Epithelial cell of esophagus (primary cell): ENCODE data around the gene CIPC.

ENCODE experiments used
- DNase-seq: peaks from one replicate; pipeline ENCODE4 v3.0.0; 2010; ENCODE audit warnings: low read depth
- H3K4me3 ChIP-seq: 2 replicates; pipeline ENCODE4 v1.5.1; 2011; ENCODE audit warnings: mild to moderate bottlenecking, low read length, control low read depth
- TF ChIP-seq, protein P1 (sequence below): IDR thresholded peaks from 2 replicates; pipeline ENCODE4 v1.5.1; 2011; ENCODE audit warnings: low read depth, mild to moderate bottlenecking, low read length, control low read depth, inconsistent platforms; ENCODE audit not compliant: insufficient read depth; ENCODE audit errors: missing control alignments

CIPC gene

DNA sequence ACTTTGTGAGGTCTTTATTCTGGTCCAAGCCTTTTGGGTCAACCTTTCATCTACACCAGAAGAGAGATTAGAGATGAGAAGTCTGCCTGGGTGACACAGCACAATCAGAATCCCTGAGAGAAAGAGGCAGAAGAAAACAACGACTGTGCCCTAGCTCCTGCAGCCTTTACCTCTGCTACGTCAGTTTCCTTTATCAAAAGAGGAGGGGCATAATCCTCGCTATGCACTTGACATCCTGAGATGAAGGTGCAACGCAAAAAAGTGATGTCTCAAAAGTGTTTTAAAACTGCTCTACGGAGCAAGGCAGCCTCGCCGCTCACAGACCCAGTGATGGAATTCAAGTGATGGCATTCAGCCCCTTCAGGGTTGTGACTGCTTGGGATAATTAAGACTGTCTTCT is 21.8 kb downstream of the CIPC start:
- no peak overlapping the region for H3K4me3 ChIP-seq
- TF ChIP-seq, protein P1, sequence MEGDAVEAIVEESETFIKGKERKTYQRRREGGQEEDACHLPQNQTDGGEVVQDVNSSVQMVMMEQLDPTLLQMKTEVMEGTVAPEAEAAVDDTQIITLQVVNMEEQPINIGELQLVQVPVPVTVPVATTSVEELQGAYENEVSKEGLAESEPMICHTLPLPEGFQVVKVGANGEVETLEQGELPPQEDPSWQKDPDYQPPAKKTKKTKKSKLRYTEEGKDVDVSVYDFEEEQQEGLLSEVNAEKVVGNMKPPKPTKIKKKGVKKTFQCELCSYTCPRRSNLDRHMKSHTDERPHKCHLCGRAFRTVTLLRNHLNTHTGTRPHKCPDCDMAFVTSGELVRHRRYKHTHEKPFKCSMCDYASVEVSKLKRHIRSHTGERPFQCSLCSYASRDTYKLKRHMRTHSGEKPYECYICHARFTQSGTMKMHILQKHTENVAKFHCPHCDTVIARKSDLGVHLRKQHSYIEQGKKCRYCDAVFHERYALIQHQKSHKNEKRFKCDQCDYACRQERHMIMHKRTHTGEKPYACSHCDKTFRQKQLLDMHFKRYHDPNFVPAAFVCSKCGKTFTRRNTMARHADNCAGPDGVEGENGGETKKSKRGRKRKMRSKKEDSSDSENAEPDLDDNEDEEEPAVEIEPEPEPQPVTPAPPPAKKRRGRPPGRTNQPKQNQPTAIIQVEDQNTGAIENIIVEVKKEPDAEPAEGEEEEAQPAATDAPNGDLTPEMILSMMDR, result no peak
- DNase-seq, result no peak

DNA sequence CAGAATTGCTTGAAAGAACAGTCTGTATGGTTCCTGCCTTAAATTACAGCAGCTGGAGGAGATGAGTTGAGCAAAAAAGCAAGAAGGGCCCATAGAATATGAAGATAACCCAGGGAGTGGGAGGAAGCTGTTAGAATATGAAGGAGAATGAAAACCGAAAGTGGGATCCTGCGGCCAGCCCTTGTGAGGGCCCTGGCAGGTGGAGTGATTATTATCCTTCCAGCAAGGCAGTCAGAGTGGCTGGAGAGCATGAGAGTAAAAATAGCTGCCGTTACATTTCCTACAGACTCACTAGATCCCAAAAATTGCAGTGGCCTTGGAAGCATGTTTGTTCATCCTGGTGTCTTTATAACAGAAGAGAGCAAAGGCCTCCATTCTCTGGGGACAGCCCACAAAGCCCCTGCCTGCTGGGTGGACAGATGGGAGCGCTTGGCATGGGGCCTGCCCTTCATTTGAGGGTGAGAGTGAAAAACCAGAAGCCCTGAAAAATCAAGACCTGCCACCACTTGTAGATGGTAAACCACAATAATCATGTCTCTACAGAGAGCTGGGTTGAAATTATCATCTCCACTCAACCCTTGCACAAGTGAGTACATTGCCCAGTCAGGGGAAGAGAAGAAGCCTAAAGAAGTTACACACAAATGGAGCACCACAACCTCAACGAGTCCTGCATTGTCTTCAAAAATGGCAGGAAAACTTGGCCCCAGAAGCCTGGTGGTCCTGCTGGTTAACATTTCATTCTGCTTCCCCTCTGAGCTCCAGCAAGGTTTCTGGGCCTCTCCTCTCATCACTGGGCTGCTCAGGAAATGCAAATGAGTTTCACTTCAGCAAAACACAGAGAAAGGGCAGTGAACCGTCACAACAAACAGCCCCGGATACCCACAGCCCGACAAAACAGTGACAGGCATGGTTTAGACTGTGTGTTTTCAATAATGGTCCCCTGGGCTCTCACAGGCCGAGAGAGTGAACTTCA is 23.0 kb downstream of the CIPC start:
- TF ChIP-seq, protein P1, result no peak
- DNase-seq, result no peak
- H3K4me3 ChIP-seq, result no peak overlapping the region

DNA sequence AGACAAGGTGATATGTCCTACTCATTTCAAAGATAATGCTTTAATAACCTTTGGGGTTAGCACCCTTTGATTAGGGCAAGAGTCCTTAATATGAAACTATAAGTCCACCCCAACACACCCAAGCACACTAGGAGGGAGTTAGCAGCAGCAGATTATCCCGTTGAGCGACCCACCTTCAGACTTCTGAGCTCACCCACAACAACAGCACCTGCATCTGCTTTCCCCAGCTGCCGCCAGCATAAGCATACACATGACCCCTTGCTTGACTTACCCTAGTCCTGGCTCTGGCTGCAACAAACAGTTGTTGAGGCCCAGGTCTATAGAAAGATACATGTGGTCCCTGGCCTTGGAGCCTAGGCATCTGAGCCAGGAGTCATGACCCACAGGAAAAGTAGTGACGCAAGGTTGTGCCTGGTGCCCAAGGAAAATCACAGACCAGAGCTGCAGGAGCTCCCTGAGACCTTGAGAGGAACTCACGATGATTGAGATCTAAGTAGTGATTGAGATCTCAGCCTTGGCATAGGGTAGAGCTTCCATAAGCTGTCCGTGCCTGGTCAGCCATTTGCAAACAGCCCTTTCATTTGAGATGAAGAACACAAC is 24.6 kb downstream of the CIPC start:
- TF ChIP-seq, protein P1, result no peak
- no peak overlapping the region for H3K4me3 ChIP-seq
- no peak for DNase-seq

DNA sequence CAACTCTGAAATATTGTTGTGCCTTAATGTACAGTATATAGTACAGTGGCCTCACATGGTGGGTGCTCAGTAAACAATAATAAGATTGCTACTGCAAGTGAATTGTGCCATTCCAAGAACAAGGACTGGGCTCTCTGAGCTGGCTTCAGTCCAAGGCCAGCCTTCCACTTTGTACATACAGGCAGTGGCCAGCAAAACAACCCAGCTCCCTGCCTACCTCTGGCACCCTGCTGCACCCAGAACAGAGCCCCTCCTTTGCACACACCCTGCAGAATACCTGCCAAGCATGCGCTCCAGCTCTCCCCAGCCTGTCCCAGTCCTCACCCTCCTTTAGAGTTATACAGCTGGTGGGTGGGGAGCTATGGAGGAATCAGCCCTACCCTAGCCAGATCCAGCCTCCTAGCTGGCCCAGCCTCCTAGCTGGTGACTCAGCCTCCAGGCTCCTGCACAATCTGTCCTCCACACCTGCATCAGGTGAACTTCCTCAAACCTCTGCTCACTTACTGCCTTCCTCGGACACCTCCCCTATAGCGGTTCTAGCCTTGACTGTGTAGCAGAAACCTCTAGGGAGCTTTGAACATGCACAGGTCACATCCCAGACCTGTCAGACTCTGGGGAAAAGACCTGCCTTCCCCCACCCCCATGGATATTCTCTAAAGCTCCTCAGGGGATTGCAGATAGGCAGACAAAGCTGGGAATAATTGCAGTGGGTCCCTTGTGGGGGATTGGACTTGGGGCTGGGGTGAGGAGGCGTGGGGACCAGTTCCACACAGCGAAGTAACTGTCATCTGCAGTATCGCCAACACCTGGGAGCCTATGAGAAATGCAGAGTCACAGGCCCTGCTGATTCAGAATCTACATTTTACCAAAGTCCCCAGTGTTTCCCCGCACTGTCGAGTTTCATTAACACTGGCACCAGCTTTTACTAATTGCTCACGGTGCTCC is 25.6 kb downstream of the CIPC start:
- H3K4me3 ChIP-seq, result peak overlapping the region; percentile 48
- peak; percentile 97 for DNase-seq

DNA sequence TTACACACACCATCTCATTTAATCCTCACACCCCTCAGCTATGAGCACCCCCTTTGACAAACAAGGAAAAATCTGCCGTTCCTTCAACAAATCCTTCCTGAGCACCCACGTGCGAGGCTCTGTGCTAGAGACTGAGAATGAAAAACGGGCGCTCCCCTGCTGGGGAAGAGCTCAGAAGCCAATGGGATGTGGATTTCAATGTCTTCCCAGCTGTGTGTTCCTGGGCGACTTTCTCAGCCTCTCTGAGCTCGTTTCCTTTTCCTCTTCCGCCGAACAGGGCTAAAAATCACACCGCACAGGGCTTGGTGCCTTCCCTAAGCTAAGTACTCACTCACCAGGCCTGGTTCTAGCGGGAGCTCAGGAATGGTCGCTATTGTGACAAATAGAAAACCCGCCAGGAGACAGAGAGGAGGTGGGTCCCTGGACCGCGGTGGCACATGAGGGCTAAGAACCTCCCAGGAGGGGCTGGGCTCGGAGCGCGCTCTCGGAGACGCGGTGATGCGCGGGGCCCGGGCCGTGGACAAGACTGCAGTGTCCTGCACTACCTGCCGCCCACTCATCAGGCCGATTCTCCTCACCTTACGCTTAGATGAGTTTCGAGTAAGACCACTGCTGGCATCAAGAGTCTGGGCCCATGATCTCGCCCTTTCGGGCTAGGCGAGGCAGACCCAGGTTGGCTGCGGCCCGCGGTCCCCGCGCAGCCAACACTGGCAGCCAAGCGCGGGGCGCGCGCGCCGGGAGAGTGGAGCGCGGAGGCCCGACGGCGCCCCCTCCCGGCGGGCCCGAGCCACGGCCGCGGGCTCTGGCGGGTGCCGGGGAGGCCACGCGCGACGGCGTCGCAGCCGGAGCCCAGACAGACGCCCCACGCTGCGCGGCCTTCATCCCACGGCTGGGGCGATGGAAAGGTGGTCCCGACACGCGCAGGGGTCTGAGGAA is 26.6 kb downstream of the CIPC start:
- DNase-seq, result peak; percentile 44
- H3K4me3 ChIP-seq, result peak overlapping the region; percentile 48
- TF ChIP-seq, protein P1, result no peak

More for the DNA sequence above, 25.6 kb downstream of the CIPC start:
- TF ChIP-seq, protein P1, result no peak
